ENCODE measurements around the gene KIF2C.
A peak's percentile ranks its signal among the peaks of the same experiment; 100 is the strongest.

KIF2C gene

DNA sequence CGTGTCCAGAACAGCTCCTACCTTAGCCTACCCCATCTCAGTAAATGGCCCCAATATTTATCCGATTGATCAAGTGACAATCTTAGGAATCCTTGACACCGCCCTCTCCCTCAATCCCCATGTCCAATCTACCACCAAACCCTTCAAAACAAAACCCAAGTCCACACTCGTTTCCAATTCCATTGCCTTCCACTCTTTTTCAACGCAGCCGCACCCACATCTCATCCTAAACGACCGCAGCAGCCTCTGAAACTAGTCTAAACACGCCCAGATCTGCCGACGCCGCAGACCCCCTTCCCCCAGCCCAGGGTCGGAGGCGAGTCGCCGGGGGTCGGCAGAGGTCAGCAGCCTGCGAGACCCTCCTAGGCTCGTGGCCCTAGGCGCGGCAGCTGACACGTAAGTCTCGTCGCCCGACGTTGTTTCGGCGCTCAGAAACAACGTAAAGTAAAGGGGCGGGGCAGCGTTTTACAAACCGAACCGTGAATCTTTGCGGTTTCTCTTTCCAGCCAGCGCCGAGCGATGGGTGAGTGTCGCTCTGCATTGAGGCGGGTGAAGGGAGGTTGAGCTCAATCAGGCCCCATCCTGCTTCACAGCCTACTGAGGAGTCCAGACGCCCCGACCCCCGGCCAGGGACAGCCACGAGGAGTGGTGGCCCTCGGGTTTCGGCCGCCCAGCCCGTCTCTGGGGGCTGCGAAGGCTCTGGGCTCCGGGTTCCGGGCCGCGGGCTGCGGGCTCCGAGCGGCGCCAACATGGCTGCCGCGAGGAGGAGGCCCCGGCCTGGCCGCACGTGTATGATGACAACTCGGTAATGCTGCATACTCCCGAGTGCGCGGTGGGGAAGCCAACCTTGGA, 35.7 kb downstream of the KIF2C start, which contains the start of gene RPS8:
TSS of gene RPS8 (plus strand) at position 463 of the 852 bp plus-strand sequence. CDS start at position 520, 57 bp downstream.
- Histone ChIP-seq H3K23ac (ENCODE audit: low read depth, low read length, poor library complexity) (peak within 1 kb of the TSS; percentile 92), H2BK15ac (ENCODE audit: low read length) (no peak within 1 kb of the TSS), H3K36me3 (replicated peaks in 1 of 2; ENCODE audit: control insufficient read depth in 2 of 2, insufficient read depth in 2 of 2, low read length in 2 of 2) (peaks cover 24 to 44% of the 10 kb centered on the region in 2 donors), H3K14ac (ENCODE audit: low read length) (peak within 1 kb of the TSS; percentile 61), H3K9me3 (replicated peaks in 1 of 2; ENCODE audit: control insufficient read depth in 2 of 2, insufficient read depth in 1 of 2, low read depth in 1 of 2, low read length in 2 of 2) (no peaks in the 10 kb centered on the region), H4K91ac (ENCODE audit: low read depth, low read length, poor library complexity) (no peak within 1 kb of the TSS), H3K27ac (replicated peaks; ENCODE audit: low read length) (peak within 1 kb of the TSS; percentile 81), H3K18ac (ENCODE audit: low read length) (peak within 1 kb of the TSS; percentile 98), H3K79me1 (ENCODE audit: low read depth, low read length) (peaks cover 9% of the 10 kb centered on the region), H3K27me3 (ENCODE audit: control insufficient read depth in 3 of 3, insufficient read depth in 3 of 3, low read depth in 1 of 3, low read length in 3 of 3) (no peaks in the 10 kb centered on the region), H3K9ac (ENCODE audit: low read depth, low read length, poor library complexity) (peak within 1 kb of the TSS; percentile 99), H3K4me1 (ENCODE audit: control insufficient read depth in 2 of 2, insufficient read depth in 1 of 2, low read depth in 1 of 2, low read length in 2 of 2) (peaks cover 9 to 12% of the 10 kb centered on the region in 2 donors), H2AK5ac (ENCODE audit: low read depth, low read length) (peak within 1 kb of the TSS; percentile 86), H3K4me3 (ENCODE audit: low read length in 2 of 2) (peak within 1 kb of the TSS; percentile 77 to 95), H2BK120ac (ENCODE audit: low read depth, low read length) (no peak within 1 kb of the TSS), H4K8ac (ENCODE audit: low read depth, low read length) (no peak within 1 kb of the TSS), H3K4ac (ENCODE audit: low read length) (no peak within 1 kb of the TSS), H2BK5ac (ENCODE audit: low read length) (no peak within 1 kb of the TSS), H2AFZ (ENCODE audit: low read length) (peak within 1 kb of the TSS; percentile 82), H3K4me2 (ENCODE audit: insufficient read depth, low read length, poor library complexity, severe bottlenecking) (peak within 1 kb of the TSS; percentile 85), H2BK12ac (ENCODE audit: low read length) (no peak within 1 kb of the TSS)
- WGBS, 2 donors (ENCODE audit: extremely low coverage in 2 of 2, insufficient read length in 2 of 2, insufficient replicate concordance in 1 of 2): no CpG with 5 or more reads among the region's 65 CpGs
- peak; percentile 94 for DNase-seq (ENCODE audit: low spot score)

DNA sequence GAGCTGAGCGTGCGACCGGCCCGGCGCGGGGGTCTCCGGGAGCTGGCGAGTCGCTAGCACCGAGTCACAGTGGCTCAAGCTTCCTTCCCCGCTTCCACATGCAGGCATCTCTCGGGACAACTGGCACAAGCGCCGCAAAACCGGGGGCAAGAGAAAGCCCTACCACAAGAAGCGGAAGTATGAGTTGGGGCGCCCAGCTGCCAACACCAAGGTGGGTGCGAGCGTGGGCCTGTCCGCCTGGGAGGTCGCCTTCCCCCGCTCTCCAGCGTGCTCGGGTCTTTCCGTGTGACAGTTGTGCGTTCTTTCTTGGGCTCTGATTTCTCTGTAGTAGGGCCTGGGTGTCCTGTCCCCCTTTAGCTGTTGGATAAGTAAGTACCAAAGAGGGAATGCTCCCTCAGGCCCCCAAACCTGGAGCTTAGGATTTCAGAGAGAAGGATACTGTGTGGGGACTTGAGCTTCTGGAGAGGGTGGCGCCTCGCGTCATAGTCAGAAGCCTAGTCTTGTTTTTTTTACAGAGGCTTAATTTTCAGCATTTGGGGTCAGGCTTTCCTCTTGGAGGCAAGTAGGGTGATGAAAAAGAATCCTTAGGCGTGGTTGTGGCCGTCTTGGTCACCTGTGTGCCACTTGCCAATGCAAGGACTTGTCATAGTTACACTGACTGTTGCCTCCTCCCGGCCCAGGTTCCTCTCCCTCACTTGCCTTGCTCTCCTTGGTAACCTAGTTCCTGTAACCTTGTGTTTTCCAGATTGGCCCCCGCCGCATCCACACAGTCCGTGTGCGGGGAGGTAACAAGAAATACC, 36.5 kb downstream of the KIF2C start:
- H3K9ac ChIP-seq (ENCODE audit: low read depth, low read length, poor library complexity): peak overlapping the region; percentile 99
- H2BK120ac ChIP-seq (ENCODE audit: low read depth, low read length): no peak overlapping the region
- no CpG with 5 or more reads among the region's 36 CpGs for WGBS, 2 donors (ENCODE audit: extremely low coverage in 2 of 2, insufficient read length in 2 of 2, insufficient replicate concordance in 1 of 2)
- H3K9me3 ChIP-seq (replicated peaks in 1 of 2; ENCODE audit: control insufficient read depth in 2 of 2, insufficient read depth in 1 of 2, low read depth in 1 of 2, low read length in 2 of 2): no peaks in the 10 kb centered on the region
- peak overlapping the region; percentile 98 for H3K18ac ChIP-seq (ENCODE audit: low read length)
- H2BK12ac ChIP-seq (ENCODE audit: low read length): no peak overlapping the region
- H2AFZ ChIP-seq (ENCODE audit: low read length): peak overlapping the region; percentile 82
- H3K4me3 ChIP-seq (ENCODE audit: low read length in 2 of 2): peak overlapping the region; percentile 77 to 95
- peak overlapping the region; percentile 81 for H3K27ac ChIP-seq (replicated peaks; ENCODE audit: low read length)
- no peak overlapping the region for H4K8ac ChIP-seq (ENCODE audit: low read depth, low read length)
- no peak for DNase-seq (ENCODE audit: low spot score)
- H3K14ac ChIP-seq (ENCODE audit: low read length): peak overlapping the region; percentile 61
- H3K4me1 ChIP-seq (ENCODE audit: control insufficient read depth in 2 of 2, insufficient read depth in 1 of 2, low read depth in 1 of 2, low read length in 2 of 2): peaks cover 9 to 12% of the 10 kb centered on the region in 2 donors
- peaks cover 29 to 52% of the 10 kb centered on the region in 2 donors for H3K36me3 ChIP-seq (replicated peaks in 1 of 2; ENCODE audit: control insufficient read depth in 2 of 2, insufficient read depth in 2 of 2, low read length in 2 of 2)
- H3K27me3 ChIP-seq (ENCODE audit: control insufficient read depth in 3 of 3, insufficient read depth in 3 of 3, low read depth in 1 of 3, low read length in 3 of 3): no peaks in the 10 kb centered on the region
- no peak overlapping the region for H4K91ac ChIP-seq (ENCODE audit: low read depth, low read length, poor library complexity)
- peak overlapping the region; percentile 85 for H3K4me2 ChIP-seq (ENCODE audit: insufficient read depth, low read length, poor library complexity, severe bottlenecking)
- H3K79me1 ChIP-seq (ENCODE audit: low read depth, low read length): peaks cover 9% of the 10 kb centered on the region
- no peak overlapping the region for H2BK15ac ChIP-seq (ENCODE audit: low read length)
- peak overlapping the region; percentile 50 for H3K23ac ChIP-seq (ENCODE audit: low read depth, low read length, poor library complexity)
- no peak overlapping the region for H2BK5ac ChIP-seq (ENCODE audit: low read length)
- no peak overlapping the region for H3K4ac ChIP-seq (ENCODE audit: low read length)
- peak overlapping the region; percentile 86 for H2AK5ac ChIP-seq (ENCODE audit: low read depth, low read length)

DNA sequence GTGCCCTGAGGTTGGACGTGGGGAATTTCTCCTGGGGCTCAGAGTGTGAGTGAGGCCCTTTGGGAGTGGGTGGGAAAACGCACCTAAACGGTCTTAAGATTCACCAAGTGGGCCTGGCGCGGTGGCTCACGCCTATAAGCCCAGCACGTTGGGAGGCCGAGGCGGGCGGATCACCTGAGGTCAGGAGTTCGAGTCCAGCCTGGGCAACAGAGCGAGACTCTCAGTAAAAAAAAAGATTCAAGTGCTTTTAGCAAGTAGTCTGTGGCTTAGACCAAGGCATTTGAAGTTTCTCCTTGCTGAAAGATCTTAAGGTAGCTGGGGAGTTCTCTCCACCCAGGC, 37.1 kb downstream of the KIF2C start:
- Histone ChIP-seq H4K8ac (ENCODE audit: low read depth, low read length) (no peak overlapping the region), H2AK5ac (ENCODE audit: low read depth, low read length) (no peak overlapping the region), H3K36me3 (replicated peaks in 1 of 2; ENCODE audit: control insufficient read depth in 2 of 2, insufficient read depth in 2 of 2, low read length in 2 of 2) (peaks cover 31 to 55% of the 10 kb centered on the region in 2 donors), H2BK15ac (ENCODE audit: low read length) (no peak overlapping the region), H3K4me3 (ENCODE audit: low read length in 2 of 2) (peak overlapping the region; percentile 77 to 95), H2BK12ac (ENCODE audit: low read length) (no peak overlapping the region), H2AFZ (ENCODE audit: low read length) (no peak overlapping the region), H3K27ac (replicated peaks; ENCODE audit: low read length) (no peak overlapping the region), H3K4me2 (ENCODE audit: insufficient read depth, low read length, poor library complexity, severe bottlenecking) (peak overlapping the region; percentile 85), H2BK120ac (ENCODE audit: low read depth, low read length) (no peak overlapping the region), H3K9me3 (replicated peaks in 1 of 2; ENCODE audit: control insufficient read depth in 2 of 2, insufficient read depth in 1 of 2, low read depth in 1 of 2, low read length in 2 of 2) (no peaks in the 10 kb centered on the region), H3K14ac (ENCODE audit: low read length) (no peak overlapping the region), H3K4me1 (ENCODE audit: control insufficient read depth in 2 of 2, insufficient read depth in 1 of 2, low read depth in 1 of 2, low read length in 2 of 2) (peaks cover 9 to 12% of the 10 kb centered on the region in 2 donors), H3K23ac (ENCODE audit: low read depth, low read length, poor library complexity) (no peak overlapping the region), H3K27me3 (ENCODE audit: control insufficient read depth in 3 of 3, insufficient read depth in 3 of 3, low read depth in 1 of 3, low read length in 3 of 3) (no peaks in the 10 kb centered on the region), H3K18ac (ENCODE audit: low read length) (no peak overlapping the region), H3K79me1 (ENCODE audit: low read depth, low read length) (peaks cover 9% of the 10 kb centered on the region), H3K4ac (ENCODE audit: low read length) (no peak overlapping the region), H4K91ac (ENCODE audit: low read depth, low read length, poor library complexity) (no peak overlapping the region), H3K9ac (ENCODE audit: low read depth, low read length, poor library complexity) (peak overlapping the region; percentile 87), H2BK5ac (ENCODE audit: low read length) (no peak overlapping the region)
- DNase-seq (ENCODE audit: low spot score): no peak
- no CpG with 5 or more reads among the region's 12 CpGs for WGBS, 2 donors (ENCODE audit: extremely low coverage in 2 of 2, insufficient read length in 2 of 2, insufficient replicate concordance in 1 of 2)

DNA sequence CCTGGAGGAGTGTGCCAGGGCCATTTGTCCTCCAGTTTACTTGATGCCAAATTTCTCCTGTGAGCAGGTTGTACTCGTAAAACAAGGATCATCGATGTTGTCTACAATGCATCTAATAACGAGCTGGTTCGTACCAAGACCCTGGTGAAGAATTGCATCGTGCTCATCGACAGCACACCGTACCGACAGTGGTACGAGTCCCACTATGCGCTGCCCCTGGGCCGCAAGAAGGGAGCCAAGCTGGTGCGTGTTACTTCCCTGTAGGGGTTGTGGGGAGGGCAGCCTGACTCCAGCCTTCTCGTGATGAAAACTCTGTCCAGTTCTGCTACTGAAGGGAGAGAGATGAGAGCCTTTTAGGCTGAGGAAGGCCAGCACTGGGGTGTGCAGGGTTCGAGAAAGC, 37.9 kb downstream of the KIF2C start:
- Histone ChIP-seq H3K14ac (ENCODE audit: low read length) (no peak overlapping the region), H2AK5ac (ENCODE audit: low read depth, low read length) (no peak overlapping the region), H3K27ac (replicated peaks; ENCODE audit: low read length) (no peak overlapping the region), H2BK120ac (ENCODE audit: low read depth, low read length) (no peak overlapping the region), H4K8ac (ENCODE audit: low read depth, low read length) (no peak overlapping the region), H3K23ac (ENCODE audit: low read depth, low read length, poor library complexity) (no peak overlapping the region), H2BK12ac (ENCODE audit: low read length) (no peak overlapping the region), H3K9me3 (replicated peaks in 1 of 2; ENCODE audit: control insufficient read depth in 2 of 2, insufficient read depth in 1 of 2, low read depth in 1 of 2, low read length in 2 of 2) (no peaks in the 10 kb centered on the region), H4K91ac (ENCODE audit: low read depth, low read length, poor library complexity) (no peak overlapping the region), H3K4me1 (ENCODE audit: control insufficient read depth in 2 of 2, insufficient read depth in 1 of 2, low read depth in 1 of 2, low read length in 2 of 2) (peaks cover 9 to 12% of the 10 kb centered on the region in 2 donors), H2BK15ac (ENCODE audit: low read length) (no peak overlapping the region), H3K4ac (ENCODE audit: low read length) (no peak overlapping the region), H3K36me3 (replicated peaks in 1 of 2; ENCODE audit: control insufficient read depth in 2 of 2, insufficient read depth in 2 of 2, low read length in 2 of 2) (peaks cover 31 to 55% of the 10 kb centered on the region in 2 donors), H3K18ac (ENCODE audit: low read length) (no peak overlapping the region), H3K9ac (ENCODE audit: low read depth, low read length, poor library complexity) (no peak overlapping the region), H2BK5ac (ENCODE audit: low read length) (no peak overlapping the region), H3K79me1 (ENCODE audit: low read depth, low read length) (peaks cover 9% of the 10 kb centered on the region), H3K27me3 (ENCODE audit: control insufficient read depth in 3 of 3, insufficient read depth in 3 of 3, low read depth in 1 of 3, low read length in 3 of 3) (no peaks in the 10 kb centered on the region), H3K4me3 (ENCODE audit: low read length in 2 of 2) (no peak overlapping the region), H3K4me2 (ENCODE audit: insufficient read depth, low read length, poor library complexity, severe bottlenecking) (no peak overlapping the region), H2AFZ (ENCODE audit: low read length) (no peak overlapping the region)
- WGBS, 2 donors (ENCODE audit: extremely low coverage in 2 of 2, insufficient read length in 2 of 2, insufficient replicate concordance in 1 of 2): no CpG with 5 or more reads among the region's 14 CpGs
- no peak for DNase-seq (ENCODE audit: low spot score)

Data from neuronal stem cell (in vitro differentiated cells).